HepG2 (cell line): ENCODE results near the gene DAD1. TPM values are rescaled to one million over a fixed set of nuclear protein-coding genes. Genes with fewer than 3 reads are reported as not detected.

Source experiments
- DPF2 ChIP-seq: sonication (generic); formaldehyde crosslinking; IDR thresholded peaks from 2 replicates; pipeline ENCODE4 v1.4.0; 2020; ENCODE audit warnings: mild to moderate bottlenecking, low read depth, missing genetic modification reagents, borderline replicate concordance
- ELF3 ChIP-seq: IDR thresholded peaks from 2 replicates; pipeline ENCODE4 v1.6.1; 2016; ENCODE audit warnings: missing genetic modification reagents, missing compliant biosample characterization
- GZF1 ChIP-seq: sonication (generic); formaldehyde crosslinking; IDR thresholded peaks from 2 replicates; pipeline ENCODE4 v1.5.1; 2020; ENCODE audit warnings: mild to moderate bottlenecking, missing genetic modification reagents
- HNRNPL ChIP-seq: fragments of 200-400 bp; formaldehyde crosslinking; IDR thresholded peaks from 2 replicates; pipeline ENCODE4 v1.6.1; 2017; ENCODE audit warnings: mild to moderate bottlenecking, low read depth, low read length
- KLF9 ChIP-seq: IDR thresholded peaks from 2 replicates; pipeline ENCODE4 v1.6.1; 2016; ENCODE audit warnings: low read depth
- NFIC ChIP-seq: IDR thresholded peaks from 2 replicates; pipeline ENCODE4 v1.6.1; 2012; ENCODE audit warnings: mild to moderate bottlenecking, low read length, inconsistent platforms
- PHF8 ChIP-seq: sonication (generic); formaldehyde crosslinking; IDR thresholded peaks from 2 replicates; pipeline ENCODE4 v1.5.0; 2020; ENCODE audit warnings: missing genetic modification reagents
- RBM39 ChIP-seq: fragments of 200-400 bp; formaldehyde crosslinking; IDR thresholded peaks from one replicate; pipeline ENCODE4 v1.6.1; 2018; ENCODE audit warnings: antibody characterized with exemption, mild to moderate bottlenecking, low read depth, low read length; ENCODE audit not compliant: poor library complexity, severe bottlenecking
- SMAD1 ChIP-seq: sonication (generic); formaldehyde crosslinking; IDR thresholded peaks from 2 replicates; pipeline ENCODE4 v1.4.0; 2020; ENCODE audit warnings: missing genetic modification reagents, low read depth, mild to moderate bottlenecking, borderline replicate concordance
- SP5 ChIP-seq: IDR thresholded peaks from 2 replicates; pipeline ENCODE4 v1.6.1; 2016; ENCODE audit warnings: low read depth, borderline replicate concordance
- ZNF230 ChIP-seq: sonication (generic); formaldehyde crosslinking; IDR thresholded peaks from 2 replicates; pipeline ENCODE4 v1.4.0; 2020; ENCODE audit warnings: mild to moderate bottlenecking, missing genetic modification reagents
- ZNF260 ChIP-seq: sonication (generic); formaldehyde crosslinking; IDR thresholded peaks from 2 replicates; pipeline ENCODE4 v1.4.0; 2020; ENCODE audit warnings: missing genetic modification reagents, low read depth, mild to moderate bottlenecking, borderline replicate concordance
- ZNF367 ChIP-seq: sonication (generic); formaldehyde crosslinking; IDR thresholded peaks from 2 replicates; pipeline ENCODE4 v1.4.0; 2020; ENCODE audit warnings: missing genetic modification reagents, borderline replicate concordance
- ZNF468 ChIP-seq: sonication (generic); formaldehyde crosslinking; IDR thresholded peaks from 2 replicates; pipeline ENCODE4 v1.8.0; 2022; ENCODE audit warnings: mild to moderate bottlenecking, moderate library complexity, missing genetic modification reagents
- ZNF605 ChIP-seq: sonication (generic); formaldehyde crosslinking; IDR thresholded peaks from 2 replicates; pipeline ENCODE4 v1.8.0; 2022; ENCODE audit warnings: mild to moderate bottlenecking, missing genetic modification reagents
- ZNF713 ChIP-seq: sonication (generic); formaldehyde crosslinking; IDR thresholded peaks from 2 replicates; pipeline ENCODE4 v1.4.0; 2020; ENCODE audit warnings: mild to moderate bottlenecking, missing genetic modification reagents
- polyA plus RNA-seq, 8 experiments: library from polyadenylated mRNA; depleted of rRNA in 3 of 8; stranded (reverse) in 7 of 8; unstranded in 1 of 8; fragments of >200 nt; fragmentation: Illumina TruSeq in 4 of 8; extraction: Trizol in 4 of 8; gene quantifications; 2 replicates each; pipeline versions ENCODE4 v1.2.1 to v1.2.3, GENCODE V29; 2011 to 2016; ENCODE audit warnings: low read depth in 4 of 8, missing spikeins in 1 of 8, mixed read lengths in 1 of 8; ENCODE audit not compliant: insufficient read depth in 1 of 8
- total RNA-seq, 5 experiments: library from RNA; depleted of rRNA; stranded (reverse); fragments of >200 nt; fragmentation: Illumina TruSeq; extraction: Trizol; gene quantifications; 2 replicates each; pipeline ENCODE4 v1.2.3, GENCODE V29; 2016; ENCODE audit warnings: low read depth in 1 of 5
- TF ChIP-seq, protein P1 (sequence below): sonication (generic); formaldehyde crosslinking; IDR thresholded peaks from 2 replicates; pipeline ENCODE4 v1.4.0; 2020; ENCODE audit warnings: missing genetic modification reagents
- TF ChIP-seq, protein P2 (sequence below): sonication (generic); formaldehyde crosslinking; IDR thresholded peaks from 2 replicates; pipeline ENCODE4 v1.5.0; 2020; ENCODE audit warnings: missing genetic modification reagents, mild to moderate bottlenecking, borderline replicate concordance
- TF ChIP-seq, protein P3 (sequence below): sonication (generic); formaldehyde crosslinking; IDR thresholded peaks from 2 replicates; pipeline ENCODE4 v1.4.0; 2020; ENCODE audit warnings: mild to moderate bottlenecking, low read depth, missing genetic modification reagents
- TF ChIP-seq, protein P4 (sequence below): sonication (generic); formaldehyde crosslinking; IDR thresholded peaks from 2 replicates; pipeline ENCODE4 v1.5.0; 2020; ENCODE audit warnings: mild to moderate bottlenecking, missing genetic modification reagents, borderline replicate concordance
- TF ChIP-seq, protein P5 (sequence below): IDR thresholded peaks from 2 replicates; pipeline ENCODE4 v1.6.1; 2018; ENCODE audit warnings: missing genetic modification reagents, mild to moderate bottlenecking, missing compliant biosample characterization

DAD1 gene
- total and polyA plus RNA-seq, 2 of the 13 experiments (the other 11 are each of a cell fraction or from before 2014, with no cell fraction given), result 558 to 626 TPM

DNA sequence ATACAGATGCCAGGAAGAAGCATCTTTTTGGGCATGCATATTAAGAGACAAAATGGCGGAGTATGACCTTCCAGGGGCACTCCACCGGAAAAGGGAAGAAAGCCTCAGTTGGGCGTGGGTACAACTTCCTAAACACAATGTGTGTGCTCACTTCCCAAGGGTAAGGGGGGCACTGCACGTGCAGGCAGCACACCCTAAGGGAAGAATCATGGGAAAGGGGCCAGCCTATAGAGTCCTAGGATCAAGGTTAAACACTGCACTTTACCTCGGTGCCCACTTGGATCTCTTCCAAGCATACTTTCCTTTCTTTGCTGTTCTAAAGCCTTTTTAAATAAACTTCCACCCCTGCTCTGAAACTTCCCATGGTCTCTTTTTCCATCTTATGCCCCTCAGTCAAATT is 40.3 kb upstream of the DAD1 start (continued):
- TF ChIP-seq, protein P1, sequence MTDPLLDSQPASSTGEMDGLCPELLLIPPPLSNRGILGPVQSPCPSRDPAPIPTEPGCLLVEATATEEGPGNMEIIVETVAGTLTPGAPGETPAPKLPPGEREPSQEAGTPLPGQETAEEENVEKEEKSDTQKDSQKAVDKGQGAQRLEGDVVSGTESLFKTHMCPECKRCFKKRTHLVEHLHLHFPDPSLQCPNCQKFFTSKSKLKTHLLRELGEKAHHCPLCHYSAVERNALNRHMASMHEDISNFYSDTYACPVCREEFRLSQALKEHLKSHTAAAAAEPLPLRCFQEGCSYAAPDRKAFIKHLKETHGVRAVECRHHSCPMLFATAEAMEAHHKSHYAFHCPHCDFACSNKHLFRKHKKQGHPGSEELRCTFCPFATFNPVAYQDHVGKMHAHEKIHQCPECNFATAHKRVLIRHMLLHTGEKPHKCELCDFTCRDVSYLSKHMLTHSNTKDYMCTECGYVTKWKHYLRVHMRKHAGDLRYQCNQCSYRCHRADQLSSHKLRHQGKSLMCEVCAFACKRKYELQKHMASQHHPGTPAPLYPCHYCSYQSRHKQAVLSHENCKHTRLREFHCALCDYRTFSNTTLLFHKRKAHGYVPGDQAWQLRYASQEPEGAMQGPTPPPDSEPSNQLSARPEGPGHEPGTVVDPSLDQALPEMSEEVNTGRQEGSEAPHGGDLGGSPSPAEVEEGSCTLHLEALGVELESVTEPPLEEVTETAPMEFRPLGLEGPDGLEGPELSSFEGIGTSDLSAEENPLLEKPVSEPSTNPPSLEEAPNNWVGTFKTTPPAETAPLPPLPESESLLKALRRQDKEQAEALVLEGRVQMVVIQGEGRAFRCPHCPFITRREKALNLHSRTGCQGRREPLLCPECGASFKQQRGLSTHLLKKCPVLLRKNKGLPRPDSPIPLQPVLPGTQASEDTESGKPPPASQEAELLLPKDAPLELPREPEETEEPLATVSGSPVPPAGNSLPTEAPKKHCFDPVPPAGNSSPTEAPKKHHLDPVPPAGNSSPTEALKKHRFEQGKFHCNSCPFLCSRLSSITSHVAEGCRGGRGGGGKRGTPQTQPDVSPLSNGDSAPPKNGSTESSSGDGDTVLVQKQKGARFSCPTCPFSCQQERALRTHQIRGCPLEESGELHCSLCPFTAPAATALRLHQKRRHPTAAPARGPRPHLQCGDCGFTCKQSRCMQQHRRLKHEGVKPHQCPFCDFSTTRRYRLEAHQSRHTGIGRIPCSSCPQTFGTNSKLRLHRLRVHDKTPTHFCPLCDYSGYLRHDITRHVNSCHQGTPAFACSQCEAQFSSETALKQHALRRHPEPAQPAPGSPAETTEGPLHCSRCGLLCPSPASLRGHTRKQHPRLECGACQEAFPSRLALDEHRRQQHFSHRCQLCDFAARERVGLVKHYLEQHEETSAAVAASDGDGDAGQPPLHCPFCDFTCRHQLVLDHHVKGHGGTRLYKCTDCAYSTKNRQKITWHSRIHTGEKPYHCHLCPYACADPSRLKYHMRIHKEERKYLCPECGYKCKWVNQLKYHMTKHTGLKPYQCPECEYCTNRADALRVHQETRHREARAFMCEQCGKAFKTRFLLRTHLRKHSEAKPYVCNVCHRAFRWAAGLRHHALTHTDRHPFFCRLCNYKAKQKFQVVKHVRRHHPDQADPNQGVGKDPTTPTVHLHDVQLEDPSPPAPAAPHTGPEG (CRISPR knock-in tag), result no peak
- TF ChIP-seq PHF8, result no peak
- TF ChIP-seq, protein P2, sequence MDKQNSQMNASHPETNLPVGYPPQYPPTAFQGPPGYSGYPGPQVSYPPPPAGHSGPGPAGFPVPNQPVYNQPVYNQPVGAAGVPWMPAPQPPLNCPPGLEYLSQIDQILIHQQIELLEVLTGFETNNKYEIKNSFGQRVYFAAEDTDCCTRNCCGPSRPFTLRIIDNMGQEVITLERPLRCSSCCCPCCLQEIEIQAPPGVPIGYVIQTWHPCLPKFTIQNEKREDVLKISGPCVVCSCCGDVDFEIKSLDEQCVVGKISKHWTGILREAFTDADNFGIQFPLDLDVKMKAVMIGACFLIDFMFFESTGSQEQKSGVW (CRISPR knock-in tag), result no peak
- no peak for TF ChIP-seq ZNF605 (CRISPR knock-in tag)
- no peak for TF ChIP-seq ELF3 (CRISPR knock-in tag)
- no peak for TF ChIP-seq KLF9 (CRISPR knock-in tag)
- TF ChIP-seq ZNF367 (CRISPR knock-in tag), result no peak
- no peak for TF ChIP-seq ZNF713 (CRISPR knock-in tag)
- TF ChIP-seq SMAD1 (CRISPR knock-in tag), result no peak
- no peak for TF ChIP-seq ZNF260 (CRISPR knock-in tag)
- TF ChIP-seq, protein P3, sequence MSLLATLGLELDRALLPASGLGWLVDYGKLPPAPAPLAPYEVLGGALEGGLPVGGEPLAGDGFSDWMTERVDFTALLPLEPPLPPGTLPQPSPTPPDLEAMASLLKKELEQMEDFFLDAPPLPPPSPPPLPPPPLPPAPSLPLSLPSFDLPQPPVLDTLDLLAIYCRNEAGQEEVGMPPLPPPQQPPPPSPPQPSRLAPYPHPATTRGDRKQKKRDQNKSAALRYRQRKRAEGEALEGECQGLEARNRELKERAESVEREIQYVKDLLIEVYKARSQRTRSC (CRISPR knock-in tag), result no peak
- no peak for TF ChIP-seq HNRNPL
- TF ChIP-seq, protein P4, sequence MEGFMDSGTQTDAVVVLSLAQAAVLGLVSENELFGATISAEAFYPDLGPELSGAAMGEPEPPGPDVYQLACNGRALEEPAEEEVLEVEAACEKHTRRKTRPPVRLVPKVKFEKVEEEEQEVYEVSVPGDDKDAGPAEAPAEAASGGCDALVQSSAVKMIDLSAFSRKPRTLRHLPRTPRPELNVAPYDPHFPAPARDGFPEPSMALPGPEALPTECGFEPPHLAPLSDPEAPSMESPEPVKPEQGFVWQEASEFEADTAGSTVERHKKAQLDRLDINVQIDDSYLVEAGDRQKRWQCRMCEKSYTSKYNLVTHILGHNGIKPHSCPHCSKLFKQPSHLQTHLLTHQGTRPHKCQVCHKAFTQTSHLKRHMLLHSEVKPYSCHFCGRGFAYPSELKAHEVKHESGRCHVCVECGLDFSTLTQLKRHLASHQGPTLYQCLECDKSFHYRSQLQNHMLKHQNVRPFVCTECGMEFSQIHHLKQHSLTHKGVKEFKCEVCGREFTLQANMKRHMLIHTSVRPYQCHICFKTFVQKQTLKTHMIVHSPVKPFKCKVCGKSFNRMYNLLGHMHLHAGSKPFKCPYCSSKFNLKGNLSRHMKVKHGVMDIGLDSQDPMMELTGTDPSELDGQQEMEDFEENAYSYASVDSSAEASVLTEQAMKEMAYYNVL (CRISPR knock-in tag), result no peak
- TF ChIP-seq, protein P5, sequence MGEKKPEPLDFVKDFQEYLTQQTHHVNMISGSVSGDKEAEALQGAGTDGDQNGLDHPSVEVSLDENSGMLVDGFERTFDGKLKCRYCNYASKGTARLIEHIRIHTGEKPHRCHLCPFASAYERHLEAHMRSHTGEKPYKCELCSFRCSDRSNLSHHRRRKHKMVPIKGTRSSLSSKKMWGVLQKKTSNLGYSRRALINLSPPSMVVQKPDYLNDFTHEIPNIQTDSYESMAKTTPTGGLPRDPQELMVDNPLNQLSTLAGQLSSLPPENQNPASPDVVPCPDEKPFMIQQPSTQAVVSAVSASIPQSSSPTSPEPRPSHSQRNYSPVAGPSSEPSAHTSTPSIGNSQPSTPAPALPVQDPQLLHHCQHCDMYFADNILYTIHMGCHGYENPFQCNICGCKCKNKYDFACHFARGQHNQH (CRISPR knock-in tag), result no peak
- TF ChIP-seq ZNF468 (CRISPR knock-in tag), result no peak
- no peak for TF ChIP-seq SP5 (CRISPR knock-in tag)
- TF ChIP-seq NFIC, result no peak
- TF ChIP-seq GZF1 (CRISPR knock-in tag), result 0 out of 2 replicates have a peak, but pooled peaks have one; percentile 48
- TF ChIP-seq DPF2 (CRISPR knock-in tag), result no peak
- no peak for TF ChIP-seq RBM39
- no peak for TF ChIP-seq ZNF230 (CRISPR knock-in tag)
